K562 (cell line): ENCODE data around the gene ZNF138. TPM values are rescaled to one million over a fixed set of nuclear protein-coding genes. Genes with fewer than 3 reads are reported as not detected.

Source experiments
- BCL6 ChIP-seq: fragments of 250-450 bp; sonication (Bioruptor Pico); IDR thresholded peaks from 2 replicates; pipeline ENCODE4 v1.4.0; 2020
- CHD4 ChIP-seq: fragments of 200-600 bp; sonication (generic); IDR thresholded peaks from 3 replicates; pipeline ENCODE4 v1.6.1; 2012; ENCODE audit warnings: low read depth, mild to moderate bottlenecking, mixed read lengths, low read length, inconsistent platforms; ENCODE audit not compliant: insufficient read depth, insufficient replicate concordance, poor library complexity, severe bottlenecking
- EWSR1 ChIP-seq: fragments of 450-650 bp; IDR thresholded peaks from 2 replicates; pipeline ENCODE4 v1.6.1; 2018; ENCODE audit warnings: borderline replicate concordance, mild to moderate bottlenecking, low read depth, moderate library complexity; ENCODE audit not compliant: partially characterized antibody
- FOSL1 ChIP-seq: fragments of 200-800 bp; sonication (Bioruptor generic); conservative IDR thresholded peaks from 2 replicates; pipeline ENCODE4 v1.6.1; 2016; ENCODE audit warnings: missing genetic modification characterization, missing compliant biosample characterization
- HDGF ChIP-seq: fragments of 450-650 bp; IDR thresholded peaks from 2 replicates; pipeline ENCODE4 v1.6.1; 2016
- HNRNPL ChIP-seq: fragments of 200-400 bp; formaldehyde crosslinking; IDR thresholded peaks from 2 replicates; pipeline ENCODE4 v1.6.1; 2017; ENCODE audit warnings: low read depth, mild to moderate bottlenecking, low read length
- MIER1 ChIP-seq: fragments of 450-650 bp; IDR thresholded peaks from 2 replicates; pipeline ENCODE4 v1.6.1; 2016; ENCODE audit warnings: antibody characterized with exemption, mild to moderate bottlenecking, low read depth
- MTA1 ChIP-seq: fragments of 450-650 bp; IDR thresholded peaks from 2 replicates; pipeline ENCODE4 v1.6.1; 2017; ENCODE audit warnings: borderline replicate concordance
- MTA2 ChIP-seq: fragments of 450-650 bp; IDR thresholded peaks from 2 replicates; pipeline ENCODE4 v1.6.1; 2016; ENCODE audit warnings: low read depth
- NFYB ChIP-seq: IDR thresholded peaks from 2 replicates; pipeline ENCODE4 v1.6.1; 2011; ENCODE audit warnings: mild to moderate bottlenecking, moderate library complexity; ENCODE audit not compliant: insufficient read length; ENCODE audit errors: extremely low read depth
- PTRF ChIP-seq: fragments of 450-650 bp; IDR thresholded peaks from 2 replicates; pipeline ENCODE4 v1.6.1; 2016; ENCODE audit warnings: mild to moderate bottlenecking, missing genetic modification characterization, missing compliant biosample characterization
- RBBP5 ChIP-seq: fragments of 200-600 bp; sonication (generic); IDR thresholded peaks from 2 replicates; pipeline ENCODE4 v1.6.1; 2012; ENCODE audit warnings: borderline replicate concordance, mild to moderate bottlenecking, low read length, control low read depth, inconsistent platforms; ENCODE audit not compliant: insufficient read depth, poor library complexity, severe bottlenecking
- RCOR1 ChIP-seq, 2 experiments: IDR thresholded peaks; 2 replicates each; pipeline ENCODE4 v1.6.1; 2012; ENCODE audit warnings: low read depth in 2 of 2, low read length in 2 of 2, borderline replicate concordance in 1 of 2, improper control_type of control experiment in 1 of 2
- RFX7 ChIP-seq: fragments of 250-450 bp; sonication (Bioruptor Pico); IDR thresholded peaks from 2 replicates; pipeline ENCODE4 v1.5.1; 2021; ENCODE audit warnings: mild to moderate bottlenecking
- RNF219 ChIP-seq: fragments of 250-450 bp; sonication (Bioruptor Pico); IDR thresholded peaks from 2 replicates; pipeline ENCODE4 v1.5.0; 2022; ENCODE audit warnings: mild to moderate bottlenecking
- SMAD2 ChIP-seq: fragments of 150-350 bp; IDR thresholded peaks from 2 replicates; pipeline ENCODE4 v1.6.1; 2014; ENCODE audit warnings: low read depth, mild to moderate bottlenecking, low read length
- SP1 ChIP-seq: sonication (generic); formaldehyde crosslinking; IDR thresholded peaks from 2 replicates; pipeline ENCODE4 v1.8.1; 2022; ENCODE audit warnings: mild to moderate bottlenecking, missing genetic modification reagents
- TCF7L2 ChIP-seq: fragments of 150-350 bp; IDR thresholded peaks from 2 replicates; pipeline ENCODE4 v1.6.1; 2016; ENCODE audit warnings: low read depth, mild to moderate bottlenecking, low read length, moderate library complexity
- TRIM24 ChIP-seq, 2 experiments: fragments of 450-650 bp; IDR thresholded peaks; 2 replicates each; pipeline ENCODE4 v1.6.1; 2016
- VEZF1 ChIP-seq: fragments of 200-800 bp; sonication (Bioruptor generic); IDR thresholded peaks from 2 replicates; pipeline ENCODE4 v1.6.1; 2017; ENCODE audit warnings: missing genetic modification characterization, missing compliant biosample characterization
- ZNF175 ChIP-seq: fragments of 200-800 bp; sonication (Bioruptor generic); IDR thresholded peaks from 2 replicates; pipeline ENCODE4 v1.6.1; 2016; ENCODE audit warnings: low read depth, mild to moderate bottlenecking, missing genetic modification characterization, missing compliant biosample characterization
- ZNF280B ChIP-seq: fragments of 250-450 bp; sonication (Bioruptor Pico); IDR thresholded peaks from 2 replicates; pipeline ENCODE4 v1.5.1; 2021; ENCODE audit warnings: mild to moderate bottlenecking
- ZNF347 ChIP-seq: fragments of 450-650 bp; formaldehyde crosslinking; IDR thresholded peaks from 2 replicates; pipeline ENCODE4 v1.4.0; 2020; ENCODE audit warnings: low read depth, mild to moderate bottlenecking, moderate library complexity
- ZNF408 ChIP-seq: fragments of 250-450 bp; sonication (Bioruptor Pico); IDR thresholded peaks from 2 replicates; pipeline ENCODE4 v1.4.0; 2020; ENCODE audit warnings: low read depth, mild to moderate bottlenecking, moderate library complexity
- ZNF707 ChIP-seq: fragments of 250-450 bp; sonication (Bioruptor Pico); conservative IDR thresholded peaks from 2 replicates; pipeline ENCODE4 v1.8.0; 2022; ENCODE audit warnings: inconsistent platforms, mild to moderate bottlenecking, moderate library complexity
- polyA plus RNA-seq, 8 experiments: library from polyadenylated mRNA; depleted of rRNA in 4 of 8; stranded (reverse) in 5 of 8; unstranded in 3 of 8; fragments of >200 nt; fragmentation: Nextera tagmentation in 2 of 8; fragmentation: Illumina TruSeq in 1 of 8; extraction: Ambion mirVana in 2 of 8; extraction: Trizol in 1 of 8; gene quantifications; 2 replicates each; pipeline versions ENCODE4 v1.2.1 to v1.2.3, GENCODE V29; 2011 to 2014; ENCODE audit warnings: inconsistent platforms in 1 of 8, missing spikeins in 1 of 8
- total RNA-seq, 7 experiments: library from RNA; depleted of rRNA in 6 of 7; stranded (reverse); fragments of >200 nt in 6 of 7; fragmentation: Illumina TruSeq in 2 of 7; extraction: Trizol in 2 of 7; gene quantifications; 2 replicates each; pipeline versions ENCODE4 v1.2.1 to v1.2.3, GENCODE V29; 2011 to 2021; ENCODE audit warnings: low replicate concordance in 1 of 7

ZNF138 gene
- total and polyA plus RNA-seq, 9 of the 15 experiments (the other 6 are each of a cell fraction or from before 2014, with no cell fraction given), result 14.6 to 34.9 (median 22.6) TPM

- TF ChIP-seq ZNF707 (CRISPR knock-in tag) (no peak), SMAD2 (no peak), RCOR1 (IDR thresholded peaks at IDR 0.05; ENCODE audit: borderline replicate concordance in 1 of 2, low read depth in 2 of 2, low read length in 2 of 2) (no peak), PTRF (tag) (no peak), TRIM24 (IDR thresholded peaks at IDR 0.05) (peak; percentile 57 to 76; a peak in 3 of 4 replicates), MTA1 (no peak), EWSR1 (no peak), BCL6 (CRISPR knock-in tag) (no peak), TCF7L2 (no peak), RFX7 (CRISPR knock-in tag) (no peak), FOSL1 (tag) (peak; percentile 78), ZNF408 (CRISPR knock-in tag) (no peak), MTA2 (no peak), ZNF175 (CRISPR knock-in tag) (no peak), HDGF (no peak), NFYB (no peak), CHD4 (no peak), RNF219 (CRISPR knock-in tag) (no peak), ZNF347 (CRISPR knock-in tag) (no peak), HNRNPL (no peak), SP1 (no peak), RBBP5 (no peak), VEZF1 (CRISPR knock-in tag) (no peak), ZNF280B (CRISPR knock-in tag) (no peak), MIER1 (no peak)
These were observed 55.2 kb downstream of the ZNF138 start (continued) for GRCh38 chr7:64849250-64849923.
